Spleen (tissue), 7 donors: ENCODE results near the gene ADGRL3.

Experiments
- POLR2A ChIP-seq, 3 donors: fragments of 450-650 bp; IDR thresholded peaks; one replicate each; pipeline ENCODE4 v1.5.1; 2017; ENCODE audit warnings: antibody characterized with exemption in 3 of 3, mild to moderate bottlenecking in 1 of 3
- POLR2AphosphoS5 ChIP-seq, 3 donors: sonication (generic); formaldehyde crosslinking; IDR thresholded peaks; one replicate each; pipeline ENCODE4 v1.5.1; 2017; ENCODE audit warnings: antibody characterized with exemption in 3 of 3
- TF ChIP-seq, protein P1 (sequence below), 11 experiments: fragments of 200-600 bp in 7 of 11; fragments of 450-650 bp in 4 of 11; sonication (generic) in 4 of 11; IDR thresholded peaks in 8 of 11; conservative IDR thresholded peaks in 3 of 11; 1 replicate in 7 of 11; 2 replicates in 4 of 11; pipeline versions ENCODE4 v1.4.0 to v1.8.0; 2016 to 2021; ENCODE audit warnings: antibody characterized with exemption in 11 of 11, inconsistent platforms in 4 of 11, mild to moderate bottlenecking in 1 of 11
- donor health status: DM: no; HTN: no; CAD: no; lungs with moderate emphysema.
- donor health status: DM: no; HTN: no; CAD: no.
- donor health status: DM: no; HTN: no; CAD: no.

DNA sequence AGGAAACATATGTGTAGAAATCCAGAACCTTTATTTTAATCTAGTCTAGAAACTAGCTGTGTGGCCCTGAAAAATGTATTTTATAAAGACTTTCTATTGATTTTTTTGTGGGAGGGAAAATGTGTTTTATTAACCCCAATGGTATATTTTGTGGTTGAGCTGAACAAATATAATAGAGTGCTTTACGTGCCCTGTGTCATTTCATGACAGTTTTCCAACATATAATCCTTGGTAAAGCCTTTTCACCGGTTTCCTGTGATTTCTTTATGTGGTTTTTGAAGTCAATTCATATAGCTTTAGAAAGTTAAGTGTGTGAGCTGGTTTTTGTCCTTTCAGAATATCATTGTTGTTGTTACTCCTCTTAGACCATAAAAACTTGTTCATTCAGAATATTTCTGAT, 375.7 kb downstream of the ADGRL3 start:
- TF ChIP-seq, protein P1, sequence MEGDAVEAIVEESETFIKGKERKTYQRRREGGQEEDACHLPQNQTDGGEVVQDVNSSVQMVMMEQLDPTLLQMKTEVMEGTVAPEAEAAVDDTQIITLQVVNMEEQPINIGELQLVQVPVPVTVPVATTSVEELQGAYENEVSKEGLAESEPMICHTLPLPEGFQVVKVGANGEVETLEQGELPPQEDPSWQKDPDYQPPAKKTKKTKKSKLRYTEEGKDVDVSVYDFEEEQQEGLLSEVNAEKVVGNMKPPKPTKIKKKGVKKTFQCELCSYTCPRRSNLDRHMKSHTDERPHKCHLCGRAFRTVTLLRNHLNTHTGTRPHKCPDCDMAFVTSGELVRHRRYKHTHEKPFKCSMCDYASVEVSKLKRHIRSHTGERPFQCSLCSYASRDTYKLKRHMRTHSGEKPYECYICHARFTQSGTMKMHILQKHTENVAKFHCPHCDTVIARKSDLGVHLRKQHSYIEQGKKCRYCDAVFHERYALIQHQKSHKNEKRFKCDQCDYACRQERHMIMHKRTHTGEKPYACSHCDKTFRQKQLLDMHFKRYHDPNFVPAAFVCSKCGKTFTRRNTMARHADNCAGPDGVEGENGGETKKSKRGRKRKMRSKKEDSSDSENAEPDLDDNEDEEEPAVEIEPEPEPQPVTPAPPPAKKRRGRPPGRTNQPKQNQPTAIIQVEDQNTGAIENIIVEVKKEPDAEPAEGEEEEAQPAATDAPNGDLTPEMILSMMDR (IDR thresholded peaks at IDR 0.05 in 8 of 11, conservative IDR thresholded peaks at IDR 0.05 in 3 of 11), result no peak
- TF ChIP-seq POLR2A (IDR thresholded peaks at IDR 0.05) (no peak), POLR2AphosphoS5 (IDR thresholded peaks at IDR 0.05) (no peak)
